ENCODE data around the gene KRTAP2-2.

DNA sequence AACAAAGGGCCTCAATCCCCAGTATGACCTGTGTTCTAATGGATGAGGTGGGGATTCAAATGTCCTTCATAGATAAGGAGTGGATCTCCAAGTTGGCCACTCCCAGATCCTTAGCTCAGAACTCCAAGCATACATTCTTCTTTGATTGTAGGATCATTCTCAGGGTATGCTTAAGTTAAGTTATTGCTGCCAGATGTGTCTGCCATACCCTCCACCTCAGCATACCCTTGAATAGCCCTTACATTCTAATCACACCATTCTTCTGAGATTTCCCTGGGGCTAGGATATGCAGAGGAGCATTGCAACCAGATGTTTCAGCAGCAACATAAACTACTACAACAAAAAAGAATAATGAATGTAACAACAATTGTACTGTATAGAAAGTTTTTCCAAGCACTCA, 12.3 kb upstream of the KRTAP2-2 start:
- TF ChIP-seq, protein P1, sequence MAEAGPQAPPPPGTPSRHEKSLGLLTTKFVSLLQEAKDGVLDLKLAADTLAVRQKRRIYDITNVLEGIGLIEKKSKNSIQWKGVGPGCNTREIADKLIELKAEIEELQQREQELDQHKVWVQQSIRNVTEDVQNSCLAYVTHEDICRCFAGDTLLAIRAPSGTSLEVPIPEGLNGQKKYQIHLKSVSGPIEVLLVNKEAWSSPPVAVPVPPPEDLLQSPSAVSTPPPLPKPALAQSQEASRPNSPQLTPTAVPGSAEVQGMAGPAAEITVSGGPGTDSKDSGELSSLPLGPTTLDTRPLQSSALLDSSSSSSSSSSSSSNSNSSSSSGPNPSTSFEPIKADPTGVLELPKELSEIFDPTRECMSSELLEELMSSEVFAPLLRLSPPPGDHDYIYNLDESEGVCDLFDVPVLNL (CRISPR knock-in tag; IDR thresholded peaks at IDR 0.05; ENCODE audit: borderline replicate concordance, low read depth) = no peak
- TF ChIP-seq, protein P2, sequence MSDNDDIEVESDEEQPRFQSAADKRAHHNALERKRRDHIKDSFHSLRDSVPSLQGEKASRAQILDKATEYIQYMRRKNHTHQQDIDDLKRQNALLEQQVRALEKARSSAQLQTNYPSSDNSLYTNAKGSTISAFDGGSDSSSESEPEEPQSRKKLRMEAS (CRISPR knock-in tag; IDR thresholded peaks at IDR 0.05) = no peak
- TF ChIP-seq, protein P3, sequence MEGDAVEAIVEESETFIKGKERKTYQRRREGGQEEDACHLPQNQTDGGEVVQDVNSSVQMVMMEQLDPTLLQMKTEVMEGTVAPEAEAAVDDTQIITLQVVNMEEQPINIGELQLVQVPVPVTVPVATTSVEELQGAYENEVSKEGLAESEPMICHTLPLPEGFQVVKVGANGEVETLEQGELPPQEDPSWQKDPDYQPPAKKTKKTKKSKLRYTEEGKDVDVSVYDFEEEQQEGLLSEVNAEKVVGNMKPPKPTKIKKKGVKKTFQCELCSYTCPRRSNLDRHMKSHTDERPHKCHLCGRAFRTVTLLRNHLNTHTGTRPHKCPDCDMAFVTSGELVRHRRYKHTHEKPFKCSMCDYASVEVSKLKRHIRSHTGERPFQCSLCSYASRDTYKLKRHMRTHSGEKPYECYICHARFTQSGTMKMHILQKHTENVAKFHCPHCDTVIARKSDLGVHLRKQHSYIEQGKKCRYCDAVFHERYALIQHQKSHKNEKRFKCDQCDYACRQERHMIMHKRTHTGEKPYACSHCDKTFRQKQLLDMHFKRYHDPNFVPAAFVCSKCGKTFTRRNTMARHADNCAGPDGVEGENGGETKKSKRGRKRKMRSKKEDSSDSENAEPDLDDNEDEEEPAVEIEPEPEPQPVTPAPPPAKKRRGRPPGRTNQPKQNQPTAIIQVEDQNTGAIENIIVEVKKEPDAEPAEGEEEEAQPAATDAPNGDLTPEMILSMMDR (IDR thresholded peaks at IDR 0.05) = no peak
- TF ChIP-seq CBFB (CRISPR knock-in tag; IDR thresholded peaks at IDR 0.05; ENCODE audit: low read depth) (no peak), NFYB (CRISPR knock-in tag; conservative IDR thresholded peaks at IDR 0.05; ENCODE audit: low read depth) (no peak), ESRRA (CRISPR knock-in tag; IDR thresholded peaks at IDR 0.05; ENCODE audit: borderline replicate concordance) (no peak), USF1 (CRISPR knock-in tag; IDR thresholded peaks at IDR 0.05) (no peak)
